HepG2 (cell line): ENCODE data around the gene MPZL3. TPM values are rescaled to one million over a fixed set of nuclear protein-coding genes. Genes with fewer than 3 reads are reported as not detected.

Source experiments
- ARNT ChIP-seq: fragments of 450-650 bp; IDR thresholded peaks from 2 replicates; pipeline ENCODE4 v1.6.1; 2017
- ISX ChIP-seq: sonication (generic); formaldehyde crosslinking; conservative IDR thresholded peaks from 2 replicates; pipeline ENCODE4 v1.5.0; 2020; ENCODE audit warnings: missing genetic modification reagents
- MIER2 ChIP-seq: IDR thresholded peaks from 2 replicates; pipeline ENCODE4 v1.6.1; 2016; ENCODE audit warnings: missing biosample characterization, missing genetic modification reagents
- ZNF10 ChIP-seq: sonication (generic); formaldehyde crosslinking; IDR thresholded peaks from 2 replicates; pipeline ENCODE4 v1.4.0; 2020; ENCODE audit warnings: mild to moderate bottlenecking, low read depth, missing genetic modification reagents, borderline replicate concordance
- ZNF230 ChIP-seq: sonication (generic); formaldehyde crosslinking; IDR thresholded peaks from 2 replicates; pipeline ENCODE4 v1.4.0; 2020; ENCODE audit warnings: mild to moderate bottlenecking, missing genetic modification reagents
- ZNF749 ChIP-seq: sonication (generic); formaldehyde crosslinking; IDR thresholded peaks from 2 replicates; pipeline ENCODE4 v1.8.0; 2022; ENCODE audit warnings: mild to moderate bottlenecking, missing genetic modification reagents, moderate library complexity, borderline replicate concordance
- polyA plus RNA-seq, 8 experiments: library from polyadenylated mRNA; depleted of rRNA in 3 of 8; stranded (reverse) in 7 of 8; unstranded in 1 of 8; fragments of >200 nt; fragmentation: Illumina TruSeq in 4 of 8; extraction: Trizol in 4 of 8; gene quantifications; 2 replicates each; pipeline versions ENCODE4 v1.2.1 to v1.2.3, GENCODE V29; 2011 to 2016; ENCODE audit warnings: low read depth in 4 of 8, missing spikeins in 1 of 8, mixed read lengths in 1 of 8; ENCODE audit not compliant: insufficient read depth in 1 of 8
- total RNA-seq, 5 experiments: library from RNA; depleted of rRNA; stranded (reverse); fragments of >200 nt; fragmentation: Illumina TruSeq; extraction: Trizol; gene quantifications; 2 replicates each; pipeline ENCODE4 v1.2.3, GENCODE V29; 2016; ENCODE audit warnings: low read depth in 1 of 5
- TF ChIP-seq, protein P1 (sequence below): sonication (generic); formaldehyde crosslinking; IDR thresholded peaks from 2 replicates; pipeline ENCODE4 v1.4.0; 2020; ENCODE audit warnings: missing genetic modification reagents
- TF ChIP-seq, protein P2 (sequence below): sonication (generic); formaldehyde crosslinking; IDR thresholded peaks from 2 replicates; pipeline ENCODE4 v1.4.0; 2020; ENCODE audit warnings: mild to moderate bottlenecking, missing genetic modification reagents
- TF ChIP-seq, protein P3 (sequence below): sonication (generic); formaldehyde crosslinking; IDR thresholded peaks from 2 replicates; pipeline ENCODE4 v1.5.1; 2020; ENCODE audit warnings: mild to moderate bottlenecking, missing genetic modification reagents, borderline replicate concordance
- TF ChIP-seq, protein P4 (sequence below), 2 experiments: IDR thresholded peaks; 2 replicates each; pipeline ENCODE4 v1.6.1; 2011 to 2012; ENCODE audit warnings: low read length in 2 of 2, borderline replicate concordance in 1 of 2, low read depth in 1 of 2, mild to moderate bottlenecking in 1 of 2, moderate library complexity in 1 of 2
- TF ChIP-seq, protein P5 (sequence below): sonication (generic); formaldehyde crosslinking; IDR thresholded peaks from 2 replicates; pipeline ENCODE4 v1.4.0; 2020; ENCODE audit warnings: missing genetic modification reagents
- TF ChIP-seq, protein P6 (sequence below): IDR thresholded peaks from 2 replicates; pipeline ENCODE4 v1.6.1; 2016; ENCODE audit warnings: low read depth
- TF ChIP-seq, protein P7 (sequence below): sonication (generic); formaldehyde crosslinking; IDR thresholded peaks from 2 replicates; pipeline ENCODE4 v1.4.0; 2020; ENCODE audit warnings: missing genetic modification reagents, borderline replicate concordance

MPZL3 gene
- total and polyA plus RNA-seq, 2 of the 13 experiments (the other 11 are each of a cell fraction or from before 2014, with no cell fraction given): 5.3 to 9.3 TPM

DNA sequence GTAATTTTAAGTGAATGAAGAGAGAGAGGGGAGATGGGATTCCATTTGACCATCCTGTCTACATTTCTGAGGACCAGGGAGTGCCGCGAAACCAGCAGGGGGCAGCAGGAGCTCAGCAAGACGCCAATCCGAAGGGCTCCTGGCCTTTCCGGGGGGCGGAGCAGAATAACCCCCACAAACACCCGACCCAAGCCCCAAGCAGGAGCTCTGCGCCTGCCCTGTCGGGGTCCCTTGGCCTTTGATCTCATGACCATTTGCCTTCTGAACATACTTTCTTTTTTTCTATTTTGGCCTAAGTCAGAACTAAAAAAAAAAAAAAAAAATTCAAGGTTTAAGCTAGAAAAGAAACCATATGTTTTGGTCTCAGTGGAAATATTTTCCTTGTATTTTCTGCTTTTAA is 53.8 kb downstream of the MPZL3 start (continued):
- TF ChIP-seq, protein P1, sequence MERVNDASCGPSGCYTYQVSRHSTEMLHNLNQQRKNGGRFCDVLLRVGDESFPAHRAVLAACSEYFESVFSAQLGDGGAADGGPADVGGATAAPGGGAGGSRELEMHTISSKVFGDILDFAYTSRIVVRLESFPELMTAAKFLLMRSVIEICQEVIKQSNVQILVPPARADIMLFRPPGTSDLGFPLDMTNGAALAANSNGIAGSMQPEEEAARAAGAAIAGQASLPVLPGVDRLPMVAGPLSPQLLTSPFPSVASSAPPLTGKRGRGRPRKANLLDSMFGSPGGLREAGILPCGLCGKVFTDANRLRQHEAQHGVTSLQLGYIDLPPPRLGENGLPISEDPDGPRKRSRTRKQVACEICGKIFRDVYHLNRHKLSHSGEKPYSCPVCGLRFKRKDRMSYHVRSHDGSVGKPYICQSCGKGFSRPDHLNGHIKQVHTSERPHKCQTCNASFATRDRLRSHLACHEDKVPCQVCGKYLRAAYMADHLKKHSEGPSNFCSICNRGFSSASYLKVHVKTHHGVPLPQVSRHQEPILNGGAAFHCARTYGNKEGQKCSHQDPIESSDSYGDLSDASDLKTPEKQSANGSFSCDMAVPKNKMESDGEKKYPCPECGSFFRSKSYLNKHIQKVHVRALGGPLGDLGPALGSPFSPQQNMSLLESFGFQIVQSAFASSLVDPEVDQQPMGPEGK: peak; percentile 97
- no peak for TF ChIP-seq MIER2 (CRISPR knock-in tag)
- TF ChIP-seq, protein P2, sequence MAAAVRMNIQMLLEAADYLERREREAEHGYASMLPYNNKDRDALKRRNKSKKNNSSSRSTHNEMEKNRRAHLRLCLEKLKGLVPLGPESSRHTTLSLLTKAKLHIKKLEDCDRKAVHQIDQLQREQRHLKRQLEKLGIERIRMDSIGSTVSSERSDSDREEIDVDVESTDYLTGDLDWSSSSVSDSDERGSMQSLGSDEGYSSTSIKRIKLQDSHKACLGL (CRISPR knock-in tag): no peak
- TF ChIP-seq, protein P3, sequence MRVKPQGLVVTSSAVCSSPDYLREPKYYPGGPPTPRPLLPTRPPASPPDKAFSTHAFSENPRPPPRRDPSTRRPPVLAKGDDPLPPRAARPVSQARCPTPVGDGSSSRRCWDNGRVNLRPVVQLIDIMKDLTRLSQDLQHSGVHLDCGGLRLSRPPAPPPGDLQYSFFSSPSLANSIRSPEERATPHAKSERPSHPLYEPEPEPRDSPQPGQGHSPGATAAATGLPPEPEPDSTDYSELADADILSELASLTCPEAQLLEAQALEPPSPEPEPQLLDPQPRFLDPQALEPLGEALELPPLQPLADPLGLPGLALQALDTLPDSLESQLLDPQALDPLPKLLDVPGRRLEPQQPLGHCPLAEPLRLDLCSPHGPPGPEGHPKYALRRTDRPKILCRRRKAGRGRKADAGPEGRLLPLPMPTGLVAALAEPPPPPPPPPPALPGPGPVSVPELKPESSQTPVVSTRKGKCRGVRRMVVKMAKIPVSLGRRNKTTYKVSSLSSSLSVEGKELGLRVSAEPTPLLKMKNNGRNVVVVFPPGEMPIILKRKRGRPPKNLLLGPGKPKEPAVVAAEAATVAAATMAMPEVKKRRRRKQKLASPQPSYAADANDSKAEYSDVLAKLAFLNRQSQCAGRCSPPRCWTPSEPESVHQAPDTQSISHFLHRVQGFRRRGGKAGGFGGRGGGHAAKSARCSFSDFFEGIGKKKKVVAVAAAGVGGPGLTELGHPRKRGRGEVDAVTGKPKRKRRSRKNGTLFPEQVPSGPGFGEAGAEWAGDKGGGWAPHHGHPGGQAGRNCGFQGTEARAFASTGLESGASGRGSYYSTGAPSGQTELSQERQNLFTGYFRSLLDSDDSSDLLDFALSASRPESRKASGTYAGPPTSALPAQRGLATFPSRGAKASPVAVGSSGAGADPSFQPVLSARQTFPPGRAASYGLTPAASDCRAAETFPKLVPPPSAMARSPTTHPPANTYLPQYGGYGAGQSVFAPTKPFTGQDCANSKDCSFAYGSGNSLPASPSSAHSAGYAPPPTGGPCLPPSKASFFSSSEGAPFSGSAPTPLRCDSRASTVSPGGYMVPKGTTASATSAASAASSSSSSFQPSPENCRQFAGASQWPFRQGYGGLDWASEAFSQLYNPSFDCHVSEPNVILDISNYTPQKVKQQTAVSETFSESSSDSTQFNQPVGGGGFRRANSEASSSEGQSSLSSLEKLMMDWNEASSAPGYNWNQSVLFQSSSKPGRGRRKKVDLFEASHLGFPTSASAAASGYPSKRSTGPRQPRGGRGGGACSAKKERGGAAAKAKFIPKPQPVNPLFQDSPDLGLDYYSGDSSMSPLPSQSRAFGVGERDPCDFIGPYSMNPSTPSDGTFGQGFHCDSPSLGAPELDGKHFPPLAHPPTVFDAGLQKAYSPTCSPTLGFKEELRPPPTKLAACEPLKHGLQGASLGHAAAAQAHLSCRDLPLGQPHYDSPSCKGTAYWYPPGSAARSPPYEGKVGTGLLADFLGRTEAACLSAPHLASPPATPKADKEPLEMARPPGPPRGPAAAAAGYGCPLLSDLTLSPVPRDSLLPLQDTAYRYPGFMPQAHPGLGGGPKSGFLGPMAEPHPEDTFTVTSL (CRISPR knock-in tag): no peak
- TF ChIP-seq, protein P4, sequence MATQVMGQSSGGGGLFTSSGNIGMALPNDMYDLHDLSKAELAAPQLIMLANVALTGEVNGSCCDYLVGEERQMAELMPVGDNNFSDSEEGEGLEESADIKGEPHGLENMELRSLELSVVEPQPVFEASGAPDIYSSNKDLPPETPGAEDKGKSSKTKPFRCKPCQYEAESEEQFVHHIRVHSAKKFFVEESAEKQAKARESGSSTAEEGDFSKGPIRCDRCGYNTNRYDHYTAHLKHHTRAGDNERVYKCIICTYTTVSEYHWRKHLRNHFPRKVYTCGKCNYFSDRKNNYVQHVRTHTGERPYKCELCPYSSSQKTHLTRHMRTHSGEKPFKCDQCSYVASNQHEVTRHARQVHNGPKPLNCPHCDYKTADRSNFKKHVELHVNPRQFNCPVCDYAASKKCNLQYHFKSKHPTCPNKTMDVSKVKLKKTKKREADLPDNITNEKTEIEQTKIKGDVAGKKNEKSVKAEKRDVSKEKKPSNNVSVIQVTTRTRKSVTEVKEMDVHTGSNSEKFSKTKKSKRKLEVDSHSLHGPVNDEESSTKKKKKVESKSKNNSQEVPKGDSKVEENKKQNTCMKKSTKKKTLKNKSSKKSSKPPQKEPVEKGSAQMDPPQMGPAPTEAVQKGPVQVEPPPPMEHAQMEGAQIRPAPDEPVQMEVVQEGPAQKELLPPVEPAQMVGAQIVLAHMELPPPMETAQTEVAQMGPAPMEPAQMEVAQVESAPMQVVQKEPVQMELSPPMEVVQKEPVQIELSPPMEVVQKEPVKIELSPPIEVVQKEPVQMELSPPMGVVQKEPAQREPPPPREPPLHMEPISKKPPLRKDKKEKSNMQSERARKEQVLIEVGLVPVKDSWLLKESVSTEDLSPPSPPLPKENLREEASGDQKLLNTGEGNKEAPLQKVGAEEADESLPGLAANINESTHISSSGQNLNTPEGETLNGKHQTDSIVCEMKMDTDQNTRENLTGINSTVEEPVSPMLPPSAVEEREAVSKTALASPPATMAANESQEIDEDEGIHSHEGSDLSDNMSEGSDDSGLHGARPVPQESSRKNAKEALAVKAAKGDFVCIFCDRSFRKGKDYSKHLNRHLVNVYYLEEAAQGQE (IDR thresholded peaks at IDR 0.05; ENCODE audit: borderline replicate concordance in 1 of 2, low read depth in 1 of 2, low read length in 2 of 2): no peak
- no peak for TF ChIP-seq ZNF749 (CRISPR knock-in tag)
- TF ChIP-seq, protein P5, sequence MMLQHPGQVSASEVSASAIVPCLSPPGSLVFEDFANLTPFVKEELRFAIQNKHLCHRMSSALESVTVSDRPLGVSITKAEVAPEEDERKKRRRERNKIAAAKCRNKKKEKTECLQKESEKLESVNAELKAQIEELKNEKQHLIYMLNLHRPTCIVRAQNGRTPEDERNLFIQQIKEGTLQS (CRISPR knock-in tag): no peak
- no peak for TF ChIP-seq ARNT
- no peak for TF ChIP-seq ZNF230 (CRISPR knock-in tag)
- TF ChIP-seq, protein P6, sequence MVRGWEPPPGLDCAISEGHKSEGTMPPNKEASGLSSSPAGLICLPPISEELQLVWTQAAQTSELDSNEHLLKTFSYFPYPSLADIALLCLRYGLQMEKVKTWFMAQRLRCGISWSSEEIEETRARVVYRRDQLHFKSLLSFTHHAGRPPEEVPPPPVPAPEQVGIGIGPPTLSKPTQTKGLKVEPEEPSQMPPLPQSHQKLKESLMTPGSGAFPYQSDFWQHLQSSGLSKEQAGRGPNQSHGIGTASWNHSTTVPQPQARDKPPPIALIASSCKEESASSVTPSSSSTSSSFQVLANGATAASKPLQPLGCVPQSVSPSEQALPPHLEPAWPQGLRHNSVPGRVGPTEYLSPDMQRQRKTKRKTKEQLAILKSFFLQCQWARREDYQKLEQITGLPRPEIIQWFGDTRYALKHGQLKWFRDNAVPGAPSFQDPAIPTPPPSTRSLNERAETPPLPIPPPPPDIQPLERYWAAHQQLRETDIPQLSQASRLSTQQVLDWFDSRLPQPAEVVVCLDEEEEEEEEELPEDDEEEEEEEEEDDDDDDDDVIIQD (CRISPR knock-in tag): no peak
- no peak for TF ChIP-seq ZNF10 (CRISPR knock-in tag)
- TF ChIP-seq, protein P7, sequence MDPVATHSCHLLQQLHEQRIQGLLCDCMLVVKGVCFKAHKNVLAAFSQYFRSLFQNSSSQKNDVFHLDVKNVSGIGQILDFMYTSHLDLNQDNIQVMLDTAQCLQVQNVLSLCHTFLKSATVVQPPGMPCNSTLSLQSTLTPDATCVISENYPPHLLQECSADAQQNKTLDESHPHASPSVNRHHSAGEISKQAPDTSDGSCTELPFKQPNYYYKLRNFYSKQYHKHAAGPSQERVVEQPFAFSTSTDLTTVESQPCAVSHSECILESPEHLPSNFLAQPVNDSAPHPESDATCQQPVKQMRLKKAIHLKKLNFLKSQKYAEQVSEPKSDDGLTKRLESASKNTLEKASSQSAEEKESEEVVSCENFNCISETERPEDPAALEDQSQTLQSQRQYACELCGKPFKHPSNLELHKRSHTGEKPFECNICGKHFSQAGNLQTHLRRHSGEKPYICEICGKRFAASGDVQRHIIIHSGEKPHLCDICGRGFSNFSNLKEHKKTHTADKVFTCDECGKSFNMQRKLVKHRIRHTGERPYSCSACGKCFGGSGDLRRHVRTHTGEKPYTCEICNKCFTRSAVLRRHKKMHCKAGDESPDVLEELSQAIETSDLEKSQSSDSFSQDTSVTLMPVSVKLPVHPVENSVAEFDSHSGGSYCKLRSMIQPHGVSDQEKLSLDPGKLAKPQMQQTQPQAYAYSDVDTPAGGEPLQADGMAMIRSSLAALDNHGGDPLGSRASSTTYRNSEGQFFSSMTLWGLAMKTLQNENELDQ: no peak
- TF ChIP-seq ISX (CRISPR knock-in tag): no peak
